Astrocyte of the spinal cord (primary cell): ENCODE data around the gene POLR2E.

Experiments
- DNase-seq: peaks from one replicate; pipeline ENCODE4 v3.0.0; 2011; ENCODE audit warnings: low read depth, low spot score
- H3K4me3 ChIP-seq: 2 replicates; pipeline ENCODE4 v1.5.1; 2011; ENCODE audit warnings: low read depth, mild to moderate bottlenecking, low read length, moderate library complexity
- CTCF ChIP-seq: IDR thresholded peaks from 2 replicates; pipeline ENCODE4 v1.5.1; 2012; ENCODE audit warnings: low read depth, mild to moderate bottlenecking, low read length, inconsistent platforms
- in situ Hi-C: cut with HindIII; loops from 2 replicates; pipeline ENCODE4 v1.10.0; 2017; ENCODE audit warnings: low sequenced_read_pairs

Gene POLR2E

DNA sequence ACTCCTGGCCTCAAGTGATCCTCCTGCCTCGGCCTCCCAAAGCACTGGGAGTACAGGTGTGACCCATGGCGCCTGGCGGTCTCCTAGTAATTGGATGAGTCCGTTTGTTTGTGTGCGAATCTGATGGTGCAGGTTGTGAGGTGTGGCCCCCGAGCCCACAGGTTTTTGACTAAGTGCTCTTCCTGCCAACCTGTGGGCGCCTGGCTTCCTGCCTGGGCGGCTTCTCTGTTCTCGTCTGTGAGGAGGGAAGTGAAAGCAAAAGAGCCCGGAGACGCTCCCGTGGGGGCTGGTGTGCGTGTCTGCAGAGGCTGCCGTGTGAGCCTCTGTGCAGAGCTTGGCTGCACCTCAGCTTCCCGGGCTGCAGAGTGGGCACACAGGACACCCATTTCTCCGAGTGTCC is 18.2 kb downstream of the POLR2E start:
- in situ Hi-C loops, result no loop called here
- TF ChIP-seq CTCF, result no peak
- no peak overlapping the region for H3K4me3 ChIP-seq
- no peak for DNase-seq

DNA sequence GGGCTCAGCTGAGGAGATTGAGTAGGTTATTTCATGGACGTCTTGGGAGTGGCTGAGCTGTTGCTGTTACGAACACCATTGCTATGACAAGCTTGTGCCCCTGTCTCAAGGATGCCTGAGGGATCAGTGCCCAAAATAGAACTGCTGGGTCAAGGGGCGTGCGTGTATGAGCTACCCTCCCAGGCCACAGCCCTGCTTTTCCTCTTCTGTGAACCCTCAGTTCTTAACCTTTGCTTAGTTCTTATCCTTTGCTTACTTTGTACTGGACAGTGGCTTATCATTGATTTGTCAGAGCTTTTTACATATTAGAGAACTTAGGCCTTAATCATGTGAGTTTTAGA is 19.2 kb downstream of the POLR2E start:
- no peak for DNase-seq
- TF ChIP-seq CTCF, result no peak
- H3K4me3 ChIP-seq, result no peak overlapping the region
- in situ Hi-C loops, result no loop called here

- DNase-seq, result no peak
- H3K4me3 ChIP-seq, result no peak overlapping the region
- in situ Hi-C loops, result no loop called here
These were observed 20.5 kb downstream of the POLR2E start for GRCh38 chr19:1074544-1075283.

DNA sequence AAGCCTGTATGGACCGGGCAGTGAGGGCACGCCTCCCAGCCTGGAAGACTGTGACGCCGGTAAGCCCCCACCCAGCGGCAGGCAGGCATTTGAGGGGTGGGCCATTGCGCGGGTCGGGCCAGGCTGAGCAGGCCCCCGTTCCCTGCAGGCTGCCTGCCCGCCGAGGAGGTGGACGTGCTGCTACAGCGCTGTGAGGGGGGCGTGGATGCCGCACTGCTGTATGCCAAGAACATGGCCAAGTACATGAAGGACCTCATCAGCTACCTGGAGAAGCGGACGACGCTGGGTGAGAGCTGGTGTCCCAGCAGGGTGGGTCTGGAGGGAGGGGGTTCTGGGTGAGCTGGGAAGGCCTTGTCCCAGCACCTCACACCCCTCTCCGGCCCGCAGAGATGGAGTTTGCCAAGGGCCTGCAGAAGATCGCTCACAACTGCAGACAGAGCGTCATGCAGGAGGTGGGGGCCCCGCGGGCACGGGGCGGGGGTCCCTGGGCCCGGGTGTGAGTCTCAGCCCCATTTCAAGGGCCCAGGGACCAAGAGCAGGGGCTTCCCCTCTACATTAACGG is 21.1 kb downstream of the POLR2E start:
- no peak overlapping the region for H3K4me3 ChIP-seq
- DNase-seq, result no peak
- in situ Hi-C loops, result no loop called here
- TF ChIP-seq CTCF, result no peak

More at GRCh38 chr19:1074544-1075283, 20.5 kb downstream of the POLR2E start:
- no peak for TF ChIP-seq CTCF

GRCh38 chr19:1073063-1073955 is 21.9 kb downstream of the POLR2E start:
- no peak overlapping the region for H3K4me3 ChIP-seq
- in situ Hi-C loops, result no loop called here
- TF ChIP-seq CTCF, result no peak
- no peak for DNase-seq

DNA sequence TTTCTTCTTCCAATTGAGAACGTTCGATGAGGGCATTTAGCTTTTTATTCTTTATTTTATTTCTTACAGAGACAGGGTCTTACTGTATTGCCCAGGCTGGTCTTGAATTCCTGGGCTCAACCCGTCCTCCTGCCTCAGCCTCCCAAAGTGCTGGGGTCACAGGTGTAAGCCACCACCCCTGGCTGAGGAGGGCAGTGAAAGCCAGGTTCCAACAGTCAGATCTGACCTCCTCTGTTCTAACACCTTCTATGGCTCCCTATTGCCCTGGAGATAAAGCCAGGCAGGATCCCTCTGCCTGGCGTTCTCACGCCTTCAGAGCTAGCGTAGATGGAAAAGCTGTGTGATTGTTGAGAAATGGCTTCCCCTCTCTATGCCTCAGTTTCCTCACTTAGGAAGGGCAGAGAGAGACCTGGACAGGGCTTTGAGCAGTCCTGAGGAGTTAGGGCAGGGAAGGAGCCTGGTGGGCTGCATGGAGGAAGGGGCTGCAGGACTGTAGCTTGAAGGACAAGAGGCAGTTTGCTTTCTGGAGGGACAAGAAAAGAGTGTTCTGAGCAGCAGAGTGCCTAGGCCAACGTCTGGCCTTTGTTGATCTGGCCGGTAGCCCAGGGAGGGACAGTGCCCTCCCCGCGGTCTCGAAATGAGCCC is 22.7 kb downstream of the POLR2E start:
- no peak for TF ChIP-seq CTCF
- no peak for DNase-seq
- in situ Hi-C loops, result no loop called here
- H3K4me3 ChIP-seq, result no peak overlapping the region
